ENCODE measurements around the gene MAP1B. TPM values are rescaled to one million over a fixed set of nuclear protein-coding genes. Genes with fewer than 3 reads are reported as not detected.

MAP1B gene
- total and polyA plus RNA-seq, 2 experiments from 2014 or later = 82.4 to 115 TPM

- no peaks in the 10 kb centered on the region for H3K4me1 ChIP-seq (ENCODE audit: insufficient read depth)
- TF ChIP-seq EZH2phosphoT487 (IDR thresholded peaks at IDR 0.05; ENCODE audit: low read depth, severe bottlenecking, unreplicated experiment) (no peak), CTCF (IDR thresholded peaks at IDR 0.05; ENCODE audit: poor library complexity) (no peak), EZH2 (IDR thresholded peaks at IDR 0.05; ENCODE audit: borderline replicate concordance) (no peak)
- H3K9me2 ChIP-seq (replicated peaks; ENCODE audit: insufficient read depth) = no peaks in the 10 kb centered on the region
- H3K4me3 ChIP-seq = no peak overlapping the region
- no peak overlapping the region for H2AFZ ChIP-seq
- no peaks in the 10 kb centered on the region for H3K27me3 ChIP-seq
- 88% methylated on average over 4 of the region's 4 CpGs for WGBS (ENCODE audit: low lambda C conversion rate, missing lambda C conversion rate)
- H4K20me1 ChIP-seq (ENCODE audit: insufficient read depth, poor library complexity, severe bottlenecking) = no peaks in the 10 kb centered on the region
- H3K79me2 ChIP-seq = no peaks in the 10 kb centered on the region
- no peaks in the 10 kb centered on the region for H3K9me3 ChIP-seq (ENCODE audit: low read depth)
- H3K27ac ChIP-seq = no peak overlapping the region
- no peak for DNase-seq (ENCODE audit: low spot score)
- H3K4me2 ChIP-seq = no peak overlapping the region
- no peaks in the 10 kb centered on the region for H3K36me3 ChIP-seq (replicated peaks; ENCODE audit: insufficient read depth, low read depth)
These were observed 114.3 kb downstream of the MAP1B start for GRCh38 chr5:72221541-72221940.

- Histone ChIP-seq H4K20me1 (ENCODE audit: insufficient read depth, poor library complexity, severe bottlenecking) (no peaks in the 10 kb centered on the region), H3K9me2 (replicated peaks; ENCODE audit: insufficient read depth) (no peaks in the 10 kb centered on the region), H3K4me3 (no peak overlapping the region), H3K4me2 (no peak overlapping the region), H3K36me3 (replicated peaks; ENCODE audit: insufficient read depth, low read depth) (no peaks in the 10 kb centered on the region), H3K27ac (no peak overlapping the region), H3K4me1 (ENCODE audit: insufficient read depth) (no peaks in the 10 kb centered on the region), H2AFZ (no peak overlapping the region), H3K79me2 (no peaks in the 10 kb centered on the region), H3K27me3 (no peaks in the 10 kb centered on the region), H3K9me3 (ENCODE audit: low read depth) (no peaks in the 10 kb centered on the region)
- no peak for DNase-seq (ENCODE audit: low spot score)
- WGBS (ENCODE audit: low lambda C conversion rate, missing lambda C conversion rate) = 100% methylated on average over 1 of the region's 1 CpG
- TF ChIP-seq EZH2 (IDR thresholded peaks at IDR 0.05; ENCODE audit: borderline replicate concordance) (no peak), EZH2phosphoT487 (IDR thresholded peaks at IDR 0.05; ENCODE audit: low read depth, severe bottlenecking, unreplicated experiment) (no peak), CTCF (IDR thresholded peaks at IDR 0.05; ENCODE audit: poor library complexity) (no peak)
These were observed 115.2 kb downstream of the MAP1B start for GRCh38 chr5:72222521-72222920.

GRCh38 chr5:72223371-72223770 is 116.1 kb downstream of the MAP1B start:
- 93% methylated on average over 4 of the region's 4 CpGs for WGBS (ENCODE audit: low lambda C conversion rate, missing lambda C conversion rate)
- no peaks in the 10 kb centered on the region for H4K20me1 ChIP-seq (ENCODE audit: insufficient read depth, poor library complexity, severe bottlenecking)

More at GRCh38 chr5:72223371-72223770, 116.1 kb downstream of the MAP1B start:
- no peak for TF ChIP-seq CTCF (IDR thresholded peaks at IDR 0.05; ENCODE audit: poor library complexity)
- TF ChIP-seq EZH2phosphoT487 (IDR thresholded peaks at IDR 0.05; ENCODE audit: low read depth, severe bottlenecking, unreplicated experiment) = no peak
- no peak for TF ChIP-seq EZH2 (IDR thresholded peaks at IDR 0.05; ENCODE audit: borderline replicate concordance)
- Histone ChIP-seq H3K4me3 (no peak overlapping the region), H3K4me2 (no peak overlapping the region), H2AFZ (no peak overlapping the region), H3K9me2 (replicated peaks; ENCODE audit: insufficient read depth) (no peaks in the 10 kb centered on the region), H3K9me3 (ENCODE audit: low read depth) (no peaks in the 10 kb centered on the region), H3K79me2 (no peaks in the 10 kb centered on the region), H3K27ac (no peak overlapping the region), H3K4me1 (ENCODE audit: insufficient read depth) (no peaks in the 10 kb centered on the region), H3K36me3 (replicated peaks; ENCODE audit: insufficient read depth, low read depth) (no peaks in the 10 kb centered on the region), H3K27me3 (no peaks in the 10 kb centered on the region)
- no peak for DNase-seq (ENCODE audit: low spot score)

Measured in hepatocyte (in vitro differentiated cells).